B cell (primary cell): ENCODE results near the gene PITRM1.

ENCODE experiments used
- EZH2 ChIP-seq: IDR thresholded peaks from 2 replicates; pipeline ENCODE4 v1.6.1; 2012; ENCODE audit warnings: borderline replicate concordance, low read depth, mild to moderate bottlenecking, moderate library complexity, low read length; ENCODE audit not compliant: insufficient read depth, poor library complexity, severe bottlenecking
- TF ChIP-seq, protein P1 (sequence below): fragments of 200-600 bp; IDR thresholded peaks from one replicate; pipeline ENCODE4 v1.8.0; 2022; ENCODE audit warnings: antibody characterized with exemption, mild to moderate bottlenecking

DNA sequence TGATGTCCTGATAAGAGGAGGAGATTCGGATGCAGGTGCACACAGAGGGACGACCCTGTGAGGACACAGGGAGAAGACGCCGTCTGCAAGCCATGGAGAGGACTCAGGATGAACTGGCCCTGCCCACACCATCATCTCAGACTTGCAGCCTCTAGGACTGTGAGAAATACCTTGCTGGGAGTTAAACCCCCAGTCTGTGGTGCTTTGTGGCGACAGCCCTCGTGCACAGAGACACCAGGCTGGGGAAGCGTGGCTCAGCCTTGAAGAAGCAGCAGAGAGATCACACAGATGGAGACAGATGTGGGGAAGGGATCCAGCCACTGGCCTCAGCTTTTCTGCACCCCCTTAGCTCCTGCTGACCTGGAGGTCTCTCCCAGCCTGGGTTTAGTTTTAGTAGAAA is 26.3 kb upstream of the PITRM1 start:
- TF ChIP-seq, protein P1, sequence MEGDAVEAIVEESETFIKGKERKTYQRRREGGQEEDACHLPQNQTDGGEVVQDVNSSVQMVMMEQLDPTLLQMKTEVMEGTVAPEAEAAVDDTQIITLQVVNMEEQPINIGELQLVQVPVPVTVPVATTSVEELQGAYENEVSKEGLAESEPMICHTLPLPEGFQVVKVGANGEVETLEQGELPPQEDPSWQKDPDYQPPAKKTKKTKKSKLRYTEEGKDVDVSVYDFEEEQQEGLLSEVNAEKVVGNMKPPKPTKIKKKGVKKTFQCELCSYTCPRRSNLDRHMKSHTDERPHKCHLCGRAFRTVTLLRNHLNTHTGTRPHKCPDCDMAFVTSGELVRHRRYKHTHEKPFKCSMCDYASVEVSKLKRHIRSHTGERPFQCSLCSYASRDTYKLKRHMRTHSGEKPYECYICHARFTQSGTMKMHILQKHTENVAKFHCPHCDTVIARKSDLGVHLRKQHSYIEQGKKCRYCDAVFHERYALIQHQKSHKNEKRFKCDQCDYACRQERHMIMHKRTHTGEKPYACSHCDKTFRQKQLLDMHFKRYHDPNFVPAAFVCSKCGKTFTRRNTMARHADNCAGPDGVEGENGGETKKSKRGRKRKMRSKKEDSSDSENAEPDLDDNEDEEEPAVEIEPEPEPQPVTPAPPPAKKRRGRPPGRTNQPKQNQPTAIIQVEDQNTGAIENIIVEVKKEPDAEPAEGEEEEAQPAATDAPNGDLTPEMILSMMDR = no peak
- TF ChIP-seq EZH2 = no peak
